H1 (cell line): Measurements from ENCODE around the gene ATPAF1. TPM values are rescaled to one million over a fixed set of nuclear protein-coding genes. Genes with fewer than 3 reads are reported as not detected.

Experiments
- CTCF ChIA-PET: fragments of 300-600 bp; sonication (Branson Sonifier 250); formaldehyde crosslinking; loops from one replicate; lab custom pipeline; 2021; ENCODE audit not compliant: partially characterized antibody; lab: Charles Lee
- POLR2A ChIA-PET: fragments of 300-600 bp; sonication (Branson Sonifier 250); formaldehyde crosslinking; loops from one replicate; lab custom pipeline; 2021; ENCODE audit warnings: inconsistent platforms; ENCODE audit not compliant: partially characterized antibody; lab: Charles Lee
- DNase-seq, 2 experiments: peaks; one replicate each; pipeline versions ENCODE4 v3.0.0 to v3.0.0-alpha.2; 2010 to 2022; ENCODE audit warnings: low spot score in 2 of 2, low read depth in 1 of 2, mixed read lengths in 1 of 2
- FAIRE-seq: peaks from 2 replicates; lab custom pipeline; 2011; peaks lifted over from hg19 to GRCh38; lab: Jason Lieb, UNC
- H2AFZ ChIP-seq: 2 replicates; pipeline ENCODE4 v1.8.1; 2012; ENCODE audit warnings: low read length, inconsistent platforms
- H2AK5ac ChIP-seq: 2 replicates; pipeline ENCODE4 v1.6.1; 2013; ENCODE audit warnings: low read depth, low read length
- H2BK120ac ChIP-seq: replicated peaks from 2 replicates; pipeline ENCODE3; 2013; ENCODE audit warnings: low read depth, low read length, inconsistent platforms
- H2BK12ac ChIP-seq: 2 replicates; pipeline ENCODE4 v1.6.1; 2013; ENCODE audit warnings: low read depth, low read length
- H2BK15ac ChIP-seq: 2 replicates; pipeline ENCODE4 v1.6.1; 2013; ENCODE audit warnings: low read length
- H2BK20ac ChIP-seq: 2 replicates; pipeline ENCODE4 v1.6.1; 2013; ENCODE audit warnings: low read length
- H2BK5ac ChIP-seq: 2 replicates; pipeline ENCODE4 v1.6.1; 2013; ENCODE audit warnings: low read depth, low read length
- H3K14ac ChIP-seq: 2 replicates; pipeline ENCODE4 v1.6.1; 2013; ENCODE audit warnings: inconsistent platforms; ENCODE audit not compliant: insufficient read length
- H3K18ac ChIP-seq: 2 replicates; pipeline ENCODE4 v1.6.1; 2013; ENCODE audit warnings: low read length; ENCODE audit errors: extremely low read depth
- H3K23ac ChIP-seq: 2 replicates; pipeline ENCODE4 v1.6.1; 2013; ENCODE audit warnings: inconsistent platforms; ENCODE audit not compliant: insufficient read length
- H3K23me2 ChIP-seq: 2 replicates; pipeline ENCODE4 v1.6.1; 2013; ENCODE audit warnings: low read depth, low read length
- H3K27ac ChIP-seq: 2 replicates; pipeline ENCODE4 v1.6.1; 2011; ENCODE audit warnings: low read depth, low read length, inconsistent platforms
- H3K27me3 ChIP-seq, 4 experiments: replicated peaks in 1 of 4; 1 replicate in 1 of 4; 2 replicates in 3 of 4; pipeline versions ENCODE4 v1.6.1 to v1.8.1; 2011 to 2013; ENCODE audit warnings: low read length in 3 of 4, mild to moderate bottlenecking in 3 of 4, inconsistent platforms in 2 of 4, mixed read lengths in 2 of 4, moderate library complexity in 1 of 4; ENCODE audit not compliant: control insufficient read depth in 3 of 4, insufficient read depth in 3 of 4; ENCODE audit errors: extremely low read depth in 1 of 4
- H3K36me3 ChIP-seq, 4 experiments: 2 replicates each; pipeline versions ENCODE4 v1.6.1 to v1.8.1; 2011 to 2013; ENCODE audit warnings: mild to moderate bottlenecking in 4 of 4, low read length in 3 of 4, moderate library complexity in 2 of 4, control low read depth in 1 of 4, inconsistent platforms in 1 of 4; ENCODE audit not compliant: insufficient read depth in 4 of 4, control insufficient read depth in 2 of 4
- H3K4ac ChIP-seq: replicated peaks from 2 replicates; pipeline ENCODE3; 2013; ENCODE audit warnings: low read length, low read depth, mixed read lengths, inconsistent platforms; ENCODE audit not compliant: insufficient read length
- H3K4me1 ChIP-seq, 4 experiments: replicated peaks in 1 of 4; 1 replicate in 1 of 4; 2 replicates in 3 of 4; pipeline versions ENCODE4 v1.6.1 to v1.8.1; 2011 to 2013; ENCODE audit warnings: low read length in 3 of 4, inconsistent platforms in 2 of 4, mixed read lengths in 1 of 4; ENCODE audit not compliant: insufficient read depth in 4 of 4, control insufficient read depth in 3 of 4
- H3K4me2 ChIP-seq, 2 experiments: 2 replicates each; pipeline versions ENCODE4 v1.6.1 to v1.8.1; 2011 to 2013; ENCODE audit warnings: low read depth in 2 of 2, low read length in 2 of 2, control low read depth in 1 of 2, inconsistent platforms in 1 of 2, mild to moderate bottlenecking in 1 of 2; ENCODE audit not compliant: insufficient read depth in 1 of 2
- H3K4me3 ChIP-seq, 4 experiments: fragments of 200-600, 300-600 bp in 1 of 4; sonication (generic), shearing (Covaris generic), sonication (Bioruptor Twin) in 1 of 4; 2 replicates each; pipeline versions ENCODE4 v1.5.1 to v1.8.1; 2011 to 2016; ENCODE audit warnings: low read length in 4 of 4, low read depth in 3 of 4, control low read depth in 2 of 4, inconsistent platforms in 2 of 4, mild to moderate bottlenecking in 2 of 4, mixed read lengths in 1 of 4, moderate library complexity in 1 of 4; ENCODE audit not compliant: insufficient read depth in 2 of 4; ENCODE audit errors: extremely low read depth in 1 of 4
- H3K56ac ChIP-seq: replicated peaks from 2 replicates; pipeline ENCODE3; 2013; ENCODE audit warnings: low read depth, mild to moderate bottlenecking, mixed read lengths, low read length, inconsistent platforms; ENCODE audit not compliant: insufficient read length
- H3K79me1 ChIP-seq: 2 replicates; pipeline ENCODE4 v1.6.1; 2013; ENCODE audit warnings: low read depth, low read length, control low read depth
- H3K79me2 ChIP-seq, 2 experiments: 2 replicates each; pipeline versions ENCODE4 v1.6.1 to v1.8.1; 2012 to 2013; ENCODE audit warnings: low read length in 2 of 2, mild to moderate bottlenecking in 2 of 2, inconsistent platforms in 1 of 2; ENCODE audit not compliant: insufficient read depth in 2 of 2, control insufficient read depth in 1 of 2
- H3K9ac ChIP-seq, 4 experiments: replicated peaks in 1 of 4; 1 replicate in 1 of 4; 2 replicates in 3 of 4; pipeline versions ENCODE4 v1.6.1 to v1.8.1; 2011 to 2013; ENCODE audit warnings: low read depth in 3 of 4, low read length in 3 of 4, control low read depth in 2 of 4, mild to moderate bottlenecking in 2 of 4, moderate library complexity in 2 of 4, inconsistent platforms in 1 of 4; ENCODE audit errors: extremely low read depth in 1 of 4
- H3K9me3 ChIP-seq, 2 experiments: 2 replicates each; pipeline versions ENCODE4 v1.6.1 to v1.8.1; 2012 to 2013; ENCODE audit warnings: mild to moderate bottlenecking in 2 of 2, moderate library complexity in 2 of 2, control low read depth in 1 of 2, inconsistent platforms in 1 of 2, low read depth in 1 of 2, low read length in 1 of 2, mixed read lengths in 1 of 2; ENCODE audit not compliant: insufficient read depth in 2 of 2
- H4K20me1 ChIP-seq, 2 experiments: replicated peaks in 1 of 2; 2 replicates each; pipeline versions ENCODE3 to v1.8.1; 2011 to 2013; ENCODE audit warnings: inconsistent platforms in 2 of 2, low read length in 2 of 2, mild to moderate bottlenecking in 1 of 2; ENCODE audit not compliant: insufficient read depth in 2 of 2, control insufficient read depth in 1 of 2
- H4K5ac ChIP-seq: 2 replicates; pipeline ENCODE4 v1.6.1; 2013; ENCODE audit warnings: low read length, low read depth, mixed read lengths, inconsistent platforms; ENCODE audit not compliant: insufficient read length
- H4K8ac ChIP-seq: 2 replicates; pipeline ENCODE4 v1.8.0; 2013; ENCODE audit warnings: mild to moderate bottlenecking, moderate library complexity, low read length, inconsistent platforms; ENCODE audit not compliant: insufficient read depth; ENCODE audit errors: extremely low read depth
- H4K91ac ChIP-seq: replicated peaks from 2 replicates; pipeline ENCODE3; 2013; ENCODE audit warnings: low read length, mixed read lengths, inconsistent platforms; ENCODE audit not compliant: insufficient read length
- BCL11A ChIP-seq, 2 experiments: IDR thresholded peaks; one replicate each; pipeline ENCODE4 v1.6.1; 2011; ENCODE audit warnings: low read depth in 2 of 2, low read length in 2 of 2, mild to moderate bottlenecking in 2 of 2
- BRCA1 ChIP-seq: IDR thresholded peaks from 2 replicates; pipeline ENCODE4 v1.6.1; 2012; ENCODE audit warnings: low read depth, low read length, improper control_type of control experiment
- CHD2 ChIP-seq: IDR thresholded peaks from 2 replicates; pipeline ENCODE4 v1.6.1; 2012; ENCODE audit warnings: low read length, improper control_type of control experiment
- EZH2 ChIP-seq: fragments of 200-600 bp; sonication (generic); IDR thresholded peaks from 2 replicates; pipeline ENCODE4 v1.7.1; 2012; ENCODE audit warnings: low read depth, mild to moderate bottlenecking, moderate library complexity, low read length, inconsistent platforms; ENCODE audit not compliant: severe bottlenecking
- GABPA ChIP-seq: IDR thresholded peaks from 2 replicates; pipeline ENCODE4 v1.6.1; 2011; ENCODE audit warnings: mild to moderate bottlenecking, low read length, moderate library complexity, borderline replicate concordance; ENCODE audit not compliant: insufficient read depth
- JUN ChIP-seq: IDR thresholded peaks from 2 replicates; pipeline ENCODE4 v1.6.1; 2011; ENCODE audit warnings: low read depth, mild to moderate bottlenecking, improper control_type of control experiment, low read length
- KDM4A ChIP-seq: IDR thresholded peaks from one replicate; pipeline ENCODE4 v1.7.1; 2012; ENCODE audit warnings: low read depth, mild to moderate bottlenecking, moderate library complexity, low read length, inconsistent platforms; ENCODE audit not compliant: severe bottlenecking
- POLR2AphosphoS5 ChIP-seq: IDR thresholded peaks from 2 replicates; pipeline ENCODE4 v1.6.1; 2011; ENCODE audit warnings: low read depth, low read length
- RBBP5 ChIP-seq: IDR thresholded peaks from 2 replicates; pipeline ENCODE4 v1.7.1; 2012; ENCODE audit warnings: low read depth, mild to moderate bottlenecking, inconsistent platforms, low read length, moderate library complexity, borderline replicate concordance
- SP2 ChIP-seq: IDR thresholded peaks from 2 replicates; pipeline ENCODE4 v1.6.1; 2012; ENCODE audit warnings: mild to moderate bottlenecking, low read length, inconsistent platforms
- TBP ChIP-seq: IDR thresholded peaks from 2 replicates; pipeline ENCODE4 v1.6.1; 2011; ENCODE audit warnings: low read depth, low read length, improper control_type of control experiment
- WGBS, 2 experiments: shearing (Covaris generic) in 1 of 2; methylation state at CpG; one replicate each; pipeline versions ENCODE4 v1.1.6 to v1.1.7; 2013 to 2015; ENCODE audit warnings: low lambda C conversion rate in 2 of 2, mixed read lengths in 2 of 2, inconsistent platforms in 1 of 2, low coverage in 1 of 2, missing lambda C conversion rate in 1 of 2; ENCODE audit not compliant: insufficient replicate concordance in 2 of 2, insufficient coverage in 1 of 2, insufficient read length in 1 of 2; ENCODE audit errors: extremely low coverage in 1 of 2, missing lambda C conversion rate in 1 of 2; 5-methylcytosine and 5-hydroxymethylcytosine counted together
- polyA plus RNA-seq, 7 experiments: library from polyadenylated mRNA; depleted of rRNA in 3 of 7; stranded (reverse) in 5 of 7; unstranded in 2 of 7; fragments of >200 nt in 5 of 7; fragments of 200-250 nt in 2 of 7; gene quantifications; 1 replicate in 5 of 7; 2 replicates in 1 of 7; 4 replicates in 1 of 7; pipeline versions ENCODE4 v1.2.1 to v1.2.3, GENCODE V29; 2011 to 2013; ENCODE audit warnings: missing spikeins in 2 of 7, mixed read lengths in 2 of 7
- total RNA-seq: library from RNA; stranded (reverse); fragmentation: NEBNext Ultra II Directional; extraction: Animal tissue kit (Norgen Biotek cat#: 25700); gene quantifications from 2 replicates; pipeline ENCODE4 v1.2.1, GENCODE V29; 2021
- TF ChIP-seq, protein P1 (sequence below): IDR thresholded peaks from 2 replicates; pipeline ENCODE4 v1.6.1; 2011; ENCODE audit warnings: low read length, improper control_type of control experiment

Gene ATPAF1
- total and polyA plus RNA-seq, 2 of the 8 experiments (the other 6 are each of a cell fraction or from before 2014, with no cell fraction given), result 46.7 to 55.9 TPM

- FAIRE-seq (no peak), DNase-seq (no peak)
- ChIA-PET CTCF (interaction anchor here (1.8 kb wide), 1 partner anchor 13 kb away, joined by 3 read pairs; no protein-coding TSS in a partner anchor), POLR2A (interaction anchor here (2.6 kb wide), 1 partner anchor 8 kb away, joined by 7 read pairs; the partner anchor contains the start of gene MKNK1)
- WGBS, 2 experiments, result 81% methylated on average over 3 of the region's 3 CpGs; no CpG with 5 or more reads in 1 of the 2 experiments
- no peak overlapping the region for H3K4me2 ChIP-seq
- H3K9me3 ChIP-seq, result no peaks in the 10 kb centered on the region
- TF ChIP-seq POLR2AphosphoS5 (no peak), BCL11A (IDR thresholded peaks at IDR 0.05; ENCODE audit: low read depth in 2 of 2, low read length in 2 of 2) (no peak), JUN (no peak), GABPA (no peak), RBBP5 (no peak), SP2 (no peak), BRCA1 (no peak), TBP (no peak), KDM4A (no peak), EZH2 (no peak), CHD2 (no peak)
- TF ChIP-seq, protein P1, sequence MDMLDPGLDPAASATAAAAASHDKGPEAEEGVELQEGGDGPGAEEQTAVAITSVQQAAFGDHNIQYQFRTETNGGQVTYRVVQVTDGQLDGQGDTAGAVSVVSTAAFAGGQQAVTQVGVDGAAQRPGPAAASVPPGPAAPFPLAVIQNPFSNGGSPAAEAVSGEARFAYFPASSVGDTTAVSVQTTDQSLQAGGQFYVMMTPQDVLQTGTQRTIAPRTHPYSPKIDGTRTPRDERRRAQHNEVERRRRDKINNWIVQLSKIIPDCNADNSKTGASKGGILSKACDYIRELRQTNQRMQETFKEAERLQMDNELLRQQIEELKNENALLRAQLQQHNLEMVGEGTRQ, result no peak
- H3K27me3 ChIP-seq, result no peaks in the 10 kb centered on the region
- H3K9ac ChIP-seq, result no peak overlapping the region
- H4K8ac ChIP-seq, result no peak overlapping the region
- H3K18ac ChIP-seq, result no peak overlapping the region
- no peaks in the 10 kb centered on the region for H4K20me1 ChIP-seq
- no peak overlapping the region for H2BK5ac ChIP-seq
- H2BK20ac ChIP-seq, result no peak overlapping the region
- no peak overlapping the region for H3K56ac ChIP-seq
- H3K4ac ChIP-seq, result no peak overlapping the region
- H3K14ac ChIP-seq, result no peak overlapping the region
- H3K79me2 ChIP-seq, result no peaks in the 10 kb centered on the region
- H4K5ac ChIP-seq, result no peak overlapping the region
- H2AFZ ChIP-seq, result no peak overlapping the region
- no peak overlapping the region for H2BK12ac ChIP-seq
- H2BK15ac ChIP-seq, result no peak overlapping the region
- H3K23me2 ChIP-seq, result no peaks in the 10 kb centered on the region; the same call in 1 of the 2 replicates
- no peaks in the 10 kb centered on the region for H3K4me1 ChIP-seq
- H3K23ac ChIP-seq, result no peak overlapping the region
- no peak overlapping the region for H4K91ac ChIP-seq
- no peak overlapping the region for H3K4me3 ChIP-seq
- no peak overlapping the region for H3K27ac ChIP-seq
- peaks cover 3% of the 10 kb centered on the region; the same call in 1 of the 2 replicates for H3K79me1 ChIP-seq
- no peak overlapping the region for H2BK120ac ChIP-seq
- H3K36me3 ChIP-seq, result no peaks in the 10 kb centered on the region; a peak in 1 of 8 replicates
- H2AK5ac ChIP-seq, result no peak overlapping the region
These were observed 71.3 kb downstream of the ATPAF1 start for GRCh38 chr1:46596846-46597245.
